Brain pericyte (primary cell): Measurements from ENCODE around the gene GRIN2D.
A peak's percentile ranks its signal among the peaks of the same experiment; 100 is the strongest.
"Not testable (repeated sequence)": the region's sequence is repeated elsewhere in the genome, so short reads cannot be mapped to it uniquely, and the experiment has no call there.

Experiments used
- DNase-seq: peaks from one replicate; pipeline ENCODE4 v3.0.0-alpha.2; 2012; ENCODE audit warnings: low read depth, low spot score

Gene GRIN2D

DNA sequence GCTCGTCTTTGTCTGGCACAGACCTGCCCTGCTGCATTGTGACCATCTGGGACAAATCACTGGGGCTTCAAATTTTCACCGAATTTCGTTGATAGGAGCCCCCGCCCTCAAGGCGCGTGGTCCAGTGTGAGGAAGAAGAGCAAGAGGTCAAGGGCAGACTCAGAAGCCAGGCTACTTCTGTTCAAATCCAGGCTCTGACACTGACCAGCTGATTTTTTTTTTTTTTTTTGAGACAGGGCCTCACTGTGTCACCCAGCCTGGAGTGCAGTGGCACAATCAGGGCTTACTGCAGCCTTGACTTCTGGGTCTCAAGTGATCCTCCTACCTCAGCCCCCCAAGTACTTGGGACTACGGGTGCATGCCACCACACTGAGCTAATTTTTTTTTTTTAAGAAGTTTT is 22.1 kb upstream of the GRIN2D start:
- no peak for DNase-seq

- DNase-seq = not testable (repeated sequence)
Observed at GRCh38 chr19:48371771-48372170, 21.7 kb upstream of the GRIN2D start.

- DNase-seq = no peak
Observed at GRCh38 chr19:48372904-48373303, 20.6 kb upstream of the GRIN2D start.

DNA sequence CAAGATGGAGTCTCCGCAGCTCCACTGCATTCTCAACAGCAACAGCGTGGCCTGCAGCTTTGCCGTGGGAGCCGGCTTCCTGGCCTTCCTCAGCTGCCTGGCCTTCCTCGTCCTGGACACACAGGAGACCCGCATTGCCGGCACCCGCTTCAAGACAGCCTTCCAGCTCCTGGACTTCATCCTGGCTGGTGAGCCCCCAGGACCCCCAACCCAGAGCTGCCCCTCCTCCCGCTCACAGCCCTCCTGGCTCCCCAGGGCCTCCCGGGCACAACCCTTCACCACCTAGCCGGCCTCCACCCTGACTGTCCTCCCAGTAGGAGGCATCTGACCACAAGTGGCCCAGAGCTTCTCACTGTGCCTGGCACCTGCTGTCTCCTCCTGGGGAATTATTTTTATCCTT is 19.9 kb upstream of the GRIN2D start:
- DNase-seq = no peak

DNA sequence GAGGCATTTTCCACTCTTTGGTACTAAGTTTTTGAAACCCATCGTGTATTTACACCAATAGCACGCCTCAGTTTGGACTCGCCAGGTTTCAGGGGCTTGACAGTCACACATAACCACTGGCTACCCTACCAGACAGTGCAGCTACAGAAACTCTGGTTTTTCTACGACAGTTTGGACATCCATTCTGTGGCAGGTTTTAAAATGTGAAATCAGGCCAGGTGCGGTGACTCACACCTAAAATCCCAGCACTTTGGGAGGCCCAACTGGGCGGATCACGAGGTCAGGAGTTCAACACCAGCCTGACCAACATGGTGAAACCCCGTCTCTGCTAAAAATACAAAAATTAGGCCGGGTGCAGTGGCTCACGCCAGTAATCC is 15.3 kb upstream of the GRIN2D start:
- no peak for DNase-seq

- no peak for DNase-seq
Observed at GRCh38 chr19:48379058-48379457, 14.4 kb upstream of the GRIN2D start.

GRCh38 chr19:48381178-48381950 is 12.1 kb upstream of the GRIN2D start:
- DNase-seq = no peak

DNA sequence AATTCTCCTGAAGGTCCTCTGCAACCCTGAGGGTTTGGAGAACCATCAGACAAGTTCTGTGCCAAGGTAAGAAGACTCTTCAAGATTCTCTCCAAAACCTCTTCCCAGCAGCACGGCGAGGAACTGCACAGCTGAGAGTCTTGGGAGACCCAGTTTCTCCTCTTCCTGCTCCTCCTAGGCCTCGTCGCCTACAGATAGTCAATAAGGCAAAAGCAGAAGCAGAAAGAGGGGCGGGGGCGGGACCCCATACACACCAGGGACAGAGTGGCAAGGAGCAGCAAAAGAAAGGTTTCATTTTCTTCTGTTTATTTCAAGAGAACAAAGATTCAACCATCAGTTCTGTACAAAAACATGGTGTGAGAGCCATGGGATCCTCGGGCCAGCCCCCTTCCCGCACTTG is 11.2 kb upstream of the GRIN2D start:
- no peak for DNase-seq

DNA sequence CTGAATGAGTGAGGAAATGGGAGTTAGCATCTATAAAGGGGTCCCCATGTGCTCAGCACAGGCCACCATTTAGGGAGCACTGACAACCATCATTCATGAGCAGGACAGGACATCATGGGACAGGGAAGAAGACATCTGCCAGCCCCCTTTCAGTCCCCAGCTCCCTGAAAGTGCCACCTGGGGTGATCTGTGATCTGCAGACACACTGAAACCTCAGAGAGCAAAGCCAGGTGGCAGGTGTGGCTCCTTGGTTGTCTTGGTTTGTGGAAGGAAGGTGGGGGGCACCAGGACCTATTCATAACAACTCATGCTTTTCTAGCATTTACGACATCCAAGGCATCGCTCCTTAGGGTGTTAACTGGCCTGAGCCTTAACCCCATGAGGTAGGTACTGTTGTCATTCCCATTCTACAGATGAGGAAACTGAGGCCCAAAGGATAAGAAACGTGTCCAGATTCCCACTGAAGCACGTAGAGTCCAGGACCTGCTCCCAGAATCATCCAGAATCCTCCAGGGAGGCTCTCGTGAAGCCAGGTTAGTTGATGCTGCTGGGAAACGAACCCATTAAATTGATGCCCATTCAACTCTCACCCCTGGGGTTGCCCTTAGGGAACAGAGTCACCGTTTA is 7.9 kb upstream of the GRIN2D start:
- no peak for DNase-seq

DNA sequence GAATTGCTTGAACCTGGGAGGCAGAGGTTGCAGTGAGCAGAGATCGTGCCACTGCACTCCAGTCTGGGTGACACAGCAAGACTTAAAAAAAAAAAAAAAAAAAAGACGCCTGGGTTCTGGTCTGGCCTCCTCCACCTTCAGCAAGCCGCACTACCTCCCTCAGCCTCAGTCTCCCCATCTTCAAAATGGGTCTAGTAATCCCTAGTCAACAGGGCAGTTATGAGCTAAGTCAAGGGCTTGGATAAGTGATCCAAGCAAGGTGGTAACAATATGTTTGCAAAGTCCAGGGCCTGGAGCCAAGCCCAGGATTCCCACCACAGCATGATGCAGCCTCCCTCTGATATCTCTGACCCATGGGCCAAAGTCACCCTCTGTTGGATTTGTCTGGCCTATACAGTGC is 6.5 kb upstream of the GRIN2D start:
- DNase-seq = no peak

DNA sequence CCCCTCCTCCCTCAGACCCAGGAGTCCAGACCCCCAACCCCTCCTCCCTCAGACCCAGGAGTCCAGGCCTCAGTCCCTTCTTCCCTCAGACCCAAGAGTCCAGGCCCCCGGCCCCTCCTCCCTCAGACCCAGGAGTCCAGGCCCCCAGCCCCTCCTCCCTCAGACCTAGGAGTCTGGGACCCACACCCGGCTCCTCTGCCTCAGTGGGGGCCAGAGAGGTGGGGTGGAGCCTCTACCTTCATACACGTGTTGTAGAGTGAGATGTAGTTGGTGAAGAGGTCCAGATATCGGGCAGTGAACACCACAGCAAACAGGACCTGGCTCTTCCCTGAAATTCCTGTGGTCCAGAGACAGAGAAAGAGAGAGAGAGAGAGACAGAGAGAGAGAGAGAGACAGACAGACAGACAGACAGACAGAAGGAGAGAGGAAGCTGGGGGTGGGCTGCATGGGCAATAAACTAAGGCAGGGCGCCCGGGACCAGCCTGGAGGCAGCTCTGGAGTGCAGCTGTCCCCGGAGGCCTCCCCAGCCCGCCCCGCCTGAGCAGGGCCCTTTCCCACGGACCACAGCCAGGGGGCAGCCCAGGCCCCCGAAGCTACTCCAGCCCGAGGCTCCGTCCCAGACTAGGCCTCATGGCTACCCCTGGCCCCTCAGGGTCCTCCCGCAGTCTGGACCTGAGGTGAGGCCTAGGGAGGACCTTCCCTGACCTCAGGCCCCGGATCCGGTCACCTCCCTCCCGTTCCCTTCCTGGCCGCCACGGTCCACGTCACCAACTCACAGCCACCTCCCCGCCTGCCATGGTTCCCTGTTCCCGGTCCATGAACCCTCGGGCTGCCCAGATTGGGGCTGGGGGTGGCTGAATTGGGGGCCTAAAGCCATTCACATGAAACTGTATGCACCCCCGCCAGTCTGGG is 3.0 kb upstream of the GRIN2D start:
- peak; percentile 40 for DNase-seq

DNA sequence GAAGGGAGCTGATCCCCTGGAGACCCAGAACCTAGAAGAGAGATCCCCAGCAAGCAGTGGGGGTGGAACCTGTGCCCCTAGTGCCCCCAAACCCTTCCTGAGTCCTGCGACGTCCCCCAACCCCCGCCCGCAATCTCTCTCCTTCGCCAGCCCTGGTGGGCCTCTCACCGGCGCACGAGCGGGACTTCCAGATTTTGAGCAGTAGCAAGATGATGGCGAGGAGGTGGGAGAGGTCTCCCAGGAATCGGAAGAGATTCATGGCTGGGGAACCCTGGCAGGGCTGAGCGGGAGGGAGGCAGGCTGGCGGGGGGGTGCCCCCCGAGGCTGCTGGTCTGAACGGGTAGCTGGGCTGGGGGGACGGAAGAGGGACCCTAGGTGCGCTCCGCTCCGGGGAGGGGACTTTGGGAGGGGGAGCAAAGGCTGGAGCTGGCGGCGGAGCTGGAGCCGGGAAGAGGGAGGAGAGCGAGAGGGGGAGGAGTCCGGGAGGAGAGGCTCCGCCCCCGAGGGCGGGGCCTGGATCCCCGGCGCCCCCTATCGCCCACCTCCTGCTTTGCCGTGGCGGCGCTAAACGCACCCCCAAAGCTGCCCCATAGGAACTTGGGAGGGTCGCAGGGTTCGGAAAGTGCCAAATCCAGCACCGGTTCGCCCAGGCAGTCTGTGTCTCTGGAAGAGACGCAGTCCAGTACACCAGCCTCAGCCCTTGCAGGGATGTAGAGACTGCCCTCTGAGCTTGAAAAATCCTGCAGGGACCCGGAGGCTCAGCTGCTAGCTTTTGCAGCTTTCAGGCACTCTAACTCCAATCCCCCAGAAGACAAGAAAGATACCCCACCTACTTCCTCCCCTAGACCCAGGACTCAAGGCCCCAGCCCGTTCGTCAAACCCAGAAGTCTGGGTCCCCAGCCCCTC is 2.1 kb upstream of the GRIN2D start, which contains the start of gene KDELR1:
Gene KDELR1 (minus strand): TSS at position 452 of the 906 bp plus-strand sequence. CDS start 193 bp downstream, at position 259.
- no peak for DNase-seq

GRCh38 chr19:48392006-48392344 is 1.5 kb upstream of the GRIN2D start:
- not testable (repeated sequence) for DNase-seq

GRCh38 chr19:48392860-48393558 is 459 bp upstream of the GRIN2D start:
- DNase-seq = no peak

- no peak for DNase-seq
Observed at GRCh38 chr19:48394331-48395169, 1.1 kb downstream of the GRIN2D start.

- no peak for DNase-seq
Observed at GRCh38 chr19:48395170-48395455, 1.6 kb downstream of the GRIN2D start.

DNA sequence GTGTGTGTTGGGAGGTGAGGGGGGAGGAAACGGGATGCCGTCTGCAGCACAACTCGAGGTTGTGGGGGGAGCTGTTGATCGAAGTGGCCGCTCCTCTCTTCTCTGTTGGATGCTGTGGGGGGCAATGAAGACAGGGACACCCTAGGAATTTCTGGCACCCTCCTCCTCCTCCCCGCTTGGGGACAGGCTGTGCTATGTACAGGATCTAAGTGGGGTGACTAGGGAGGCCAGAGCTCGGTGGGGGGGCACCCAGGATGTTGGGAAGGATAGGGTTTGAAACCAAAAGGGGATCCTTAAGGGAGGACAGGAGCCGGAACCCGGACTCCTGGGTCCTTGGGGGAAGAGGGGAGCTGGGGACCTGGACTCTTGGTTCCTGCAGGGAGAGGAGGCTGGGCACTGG is 2.0 kb downstream of the GRIN2D start:
- DNase-seq = no peak

DNA sequence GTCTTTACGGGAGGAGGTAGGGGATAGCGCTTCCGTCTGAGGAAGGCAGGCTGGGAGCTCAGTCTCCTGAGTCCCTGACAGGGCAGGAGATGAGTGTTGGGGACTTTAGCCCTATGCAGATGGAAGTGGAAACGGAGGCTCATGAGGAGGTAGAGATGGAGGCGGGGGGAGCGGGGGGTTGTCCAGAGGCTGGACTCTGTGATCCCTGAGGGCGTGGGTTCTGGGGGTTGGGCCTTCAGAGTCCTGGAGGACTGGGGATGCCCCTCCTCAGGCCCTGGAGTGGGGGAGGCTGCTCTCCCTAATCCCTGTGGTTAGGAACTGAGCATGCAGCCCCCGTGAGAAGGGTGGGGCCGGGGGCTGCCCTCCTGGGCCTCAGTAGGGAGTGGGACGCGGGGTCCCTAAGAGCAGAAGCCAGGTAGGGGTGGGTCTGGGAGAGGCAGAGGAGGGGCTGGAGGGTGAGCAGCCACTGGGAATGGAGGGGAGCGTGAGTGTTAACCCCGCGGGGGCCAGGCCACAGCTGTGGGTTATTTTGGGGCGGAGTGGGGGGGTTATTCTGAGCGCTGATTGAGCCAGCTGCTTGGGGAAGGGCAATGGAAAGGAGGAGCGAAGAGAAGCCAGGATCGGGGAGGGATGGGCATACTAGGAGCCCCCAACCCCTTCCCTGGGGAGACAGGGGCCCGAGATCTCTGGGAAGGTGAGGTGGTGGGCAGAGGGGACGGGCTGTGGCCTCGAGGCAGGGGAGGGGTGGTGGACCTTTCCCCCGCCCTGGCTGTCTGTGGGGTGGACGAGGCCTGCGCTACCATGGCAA is 2.8 kb downstream of the GRIN2D start:
- DNase-seq = no peak

- DNase-seq = no peak
Observed at GRCh38 chr19:48396824-48397176, 3.3 kb downstream of the GRIN2D start.
